HG02938 (cell line): ENCODE data around the gene PANX2.
"Not testable (repeated sequence)": the region's sequence is repeated elsewhere in the genome, so short reads cannot be mapped to it uniquely, and the experiment has no call there.

ENCODE experiments used
- ATAC-seq: cut with Tn5 transposase; IDR thresholded peaks from one replicate; pipeline ENCODE4 v1.9.1; 2021; ENCODE audit warnings: mild to moderate bottlenecking, moderate library complexity; ENCODE audit not compliant: unreplicated experiment

Gene PANX2, protein sequence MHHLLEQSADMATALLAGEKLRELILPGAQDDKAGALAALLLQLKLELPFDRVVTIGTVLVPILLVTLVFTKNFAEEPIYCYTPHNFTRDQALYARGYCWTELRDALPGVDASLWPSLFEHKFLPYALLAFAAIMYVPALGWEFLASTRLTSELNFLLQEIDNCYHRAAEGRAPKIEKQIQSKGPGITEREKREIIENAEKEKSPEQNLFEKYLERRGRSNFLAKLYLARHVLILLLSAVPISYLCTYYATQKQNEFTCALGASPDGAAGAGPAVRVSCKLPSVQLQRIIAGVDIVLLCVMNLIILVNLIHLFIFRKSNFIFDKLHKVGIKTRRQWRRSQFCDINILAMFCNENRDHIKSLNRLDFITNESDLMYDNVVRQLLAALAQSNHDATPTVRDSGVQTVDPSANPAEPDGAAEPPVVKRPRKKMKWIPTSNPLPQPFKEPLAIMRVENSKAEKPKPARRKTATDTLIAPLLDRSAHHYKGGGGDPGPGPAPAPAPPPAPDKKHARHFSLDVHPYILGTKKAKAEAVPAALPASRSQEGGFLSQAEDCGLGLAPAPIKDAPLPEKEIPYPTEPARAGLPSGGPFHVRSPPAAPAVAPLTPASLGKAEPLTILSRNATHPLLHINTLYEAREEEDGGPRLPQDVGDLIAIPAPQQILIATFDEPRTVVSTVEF

DNA sequence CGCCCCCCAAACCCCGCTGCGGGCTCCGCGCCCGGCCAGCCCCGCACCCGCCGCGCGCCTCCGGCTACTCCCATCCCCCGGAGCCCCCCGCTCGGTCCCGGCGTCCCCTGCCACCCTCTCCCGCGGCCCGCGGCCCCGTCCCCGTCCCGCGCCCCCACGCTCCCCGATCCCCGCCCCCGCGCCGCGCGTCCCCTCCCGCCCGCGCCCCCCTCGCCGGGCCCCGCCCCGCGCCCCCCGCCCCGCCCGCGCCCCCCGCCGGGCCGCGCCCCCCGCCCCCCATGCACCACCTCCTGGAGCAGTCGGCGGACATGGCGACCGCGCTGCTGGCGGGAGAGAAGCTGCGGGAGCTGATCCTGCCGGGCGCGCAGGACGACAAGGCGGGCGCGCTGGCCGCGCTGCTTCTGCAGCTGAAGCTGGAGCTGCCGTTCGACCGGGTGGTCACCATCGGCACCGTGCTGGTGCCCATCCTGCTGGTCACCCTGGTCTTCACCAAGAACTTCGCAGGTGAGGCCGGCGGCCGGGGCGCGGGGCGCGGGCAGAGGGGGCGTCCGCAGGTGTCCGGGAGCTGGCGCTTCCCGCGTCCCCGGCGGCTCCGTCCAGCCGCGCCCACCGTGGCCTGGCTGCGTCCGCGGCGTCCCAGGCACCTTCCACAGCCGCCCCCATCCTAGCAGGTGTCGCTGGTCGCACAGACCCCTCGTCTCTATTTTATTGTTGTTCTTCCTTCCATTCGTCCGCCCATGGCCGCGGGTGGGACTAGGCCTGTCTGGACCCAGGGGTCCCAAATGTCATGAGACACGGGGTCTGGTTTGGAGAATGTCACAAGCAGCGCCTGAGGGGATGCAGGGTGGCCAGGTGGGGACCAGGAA lies at the start of gene PANX2:
Gene PANX2, plus strand, starts transcription at position 279 of the 866 bp plus-strand sequence. Its CDS starts 0 bp downstream, at position 279.
- ATAC-seq = no peak

DNA sequence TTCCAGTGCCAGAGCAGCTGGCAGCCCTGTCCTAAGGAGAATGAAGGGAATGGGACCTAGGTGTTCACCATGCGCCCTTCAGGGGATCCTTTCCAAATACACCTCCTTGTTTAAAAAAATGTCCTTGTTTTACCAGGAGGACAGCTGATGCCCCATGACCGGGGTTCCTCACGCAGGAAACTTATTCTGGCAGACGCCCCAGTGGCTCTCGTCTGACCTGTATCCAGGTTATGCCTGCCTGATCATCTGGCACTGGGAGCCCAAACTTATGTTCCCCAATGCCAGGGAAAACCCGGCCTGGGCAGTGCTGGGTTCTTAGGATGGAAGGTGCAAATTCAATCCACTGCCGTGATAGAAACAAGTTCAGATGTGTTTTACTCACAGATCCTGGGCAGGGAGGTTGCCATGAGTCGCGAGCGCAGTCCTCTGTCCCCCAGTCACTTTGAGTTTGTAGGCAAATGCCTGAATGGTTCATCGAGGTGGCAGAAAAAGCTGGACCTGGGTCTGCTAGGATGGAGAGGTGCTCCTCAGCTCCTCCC lies 49.3 kb upstream of the PANX2 start:
- ATAC-seq = no peak

GRCh38 chr22:50123119-50123518 lies 47.4 kb upstream of the PANX2 start:
- no peak for ATAC-seq

GRCh38 chr22:50125029-50125428 lies 45.5 kb upstream of the PANX2 start:
- no peak for ATAC-seq

DNA sequence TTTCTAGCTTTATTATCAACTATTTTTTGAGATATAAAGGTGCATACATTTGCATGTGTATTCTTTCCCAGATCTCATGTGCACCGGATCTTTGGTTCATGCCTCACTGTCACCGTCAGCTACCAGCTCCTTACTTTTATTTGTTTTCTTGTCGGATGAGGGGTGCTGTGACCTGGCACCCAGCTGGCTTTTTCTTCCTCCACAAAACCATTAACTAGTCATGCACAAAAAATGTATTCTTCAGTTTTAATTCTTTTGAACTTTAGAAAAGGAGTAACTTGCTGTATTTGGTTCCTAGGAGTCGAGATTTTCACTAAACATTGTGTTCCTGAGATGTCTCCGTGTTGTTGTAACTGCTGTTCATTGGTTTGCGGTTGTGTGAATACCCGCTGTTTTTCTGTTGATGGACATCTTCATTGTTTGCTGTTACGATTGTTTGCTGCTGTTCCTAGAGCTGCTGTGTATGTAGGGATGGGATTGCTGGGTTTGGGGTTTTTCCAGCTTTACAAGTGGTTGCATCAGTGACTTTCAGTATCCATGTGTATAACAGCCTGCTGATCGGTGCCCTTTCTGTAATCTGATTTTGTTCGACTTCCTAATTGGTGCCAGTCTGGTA lies 41.3 kb upstream of the PANX2 start:
- ATAC-seq = no peak

- no peak for ATAC-seq
Observed at GRCh38 chr22:50131894-50132293, 38.6 kb upstream of the PANX2 start.

DNA sequence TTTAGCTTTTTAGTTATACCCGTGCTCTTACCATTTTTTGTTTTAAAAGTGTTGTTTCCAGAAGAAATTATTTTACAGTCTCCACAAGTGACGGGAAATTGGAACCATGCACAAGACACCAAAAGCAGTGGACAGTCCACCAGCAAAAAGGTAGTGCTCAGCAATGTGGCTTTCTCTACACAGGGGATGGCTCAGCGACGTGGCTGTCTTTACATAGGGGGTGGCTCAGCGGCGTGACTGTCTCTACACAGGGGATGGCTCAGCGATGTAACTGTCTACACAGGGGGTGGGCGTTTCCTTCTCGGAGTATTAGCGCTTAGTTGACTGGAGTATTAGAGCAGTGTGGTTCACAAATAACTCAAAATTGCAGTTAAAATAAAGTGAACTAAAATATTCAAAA lies 36.0 kb upstream of the PANX2 start:
- no peak for ATAC-seq

GRCh38 chr22:50136581-50137015 lies 33.9 kb upstream of the PANX2 start:
- no peak for ATAC-seq

DNA sequence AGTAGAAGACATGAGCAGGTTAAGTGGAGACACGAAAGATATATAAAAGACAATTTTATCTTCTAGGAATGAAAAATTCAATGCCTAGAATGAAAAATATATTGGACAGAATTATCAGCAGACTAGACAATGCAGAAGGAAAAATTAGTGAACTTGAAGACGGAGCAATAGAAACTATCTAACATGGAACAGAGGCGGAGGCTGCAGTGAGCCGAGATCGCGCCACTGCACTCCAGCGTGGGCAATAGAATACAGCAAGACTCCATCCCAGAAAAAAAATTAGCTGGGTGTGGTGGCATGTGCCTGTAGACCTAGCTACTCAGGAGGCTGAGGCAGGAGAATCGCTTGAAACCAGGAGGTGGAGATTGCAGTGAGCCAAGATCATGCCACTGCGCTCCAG lies 33.3 kb upstream of the PANX2 start:
- not testable (repeated sequence) for ATAC-seq

DNA sequence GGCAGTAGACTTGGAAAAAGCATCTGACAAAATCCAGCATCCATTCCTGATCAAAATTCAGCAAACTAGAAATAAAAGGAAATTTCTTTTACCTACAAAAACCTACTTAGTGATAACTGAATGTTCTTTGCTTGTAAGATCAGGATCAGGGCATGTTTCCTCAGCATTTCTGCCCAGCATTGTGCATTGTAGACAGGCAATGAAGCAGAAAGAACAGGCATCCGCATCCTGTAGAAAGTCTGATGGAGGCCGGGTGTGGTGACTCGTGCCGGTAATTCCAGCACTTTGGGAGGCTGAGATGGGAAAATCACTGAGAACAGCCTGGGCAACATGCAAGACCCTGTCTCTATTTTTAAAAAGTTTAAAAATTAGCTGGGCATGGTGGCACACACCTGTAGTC lies 32.5 kb upstream of the PANX2 start:
- no peak for ATAC-seq

DNA sequence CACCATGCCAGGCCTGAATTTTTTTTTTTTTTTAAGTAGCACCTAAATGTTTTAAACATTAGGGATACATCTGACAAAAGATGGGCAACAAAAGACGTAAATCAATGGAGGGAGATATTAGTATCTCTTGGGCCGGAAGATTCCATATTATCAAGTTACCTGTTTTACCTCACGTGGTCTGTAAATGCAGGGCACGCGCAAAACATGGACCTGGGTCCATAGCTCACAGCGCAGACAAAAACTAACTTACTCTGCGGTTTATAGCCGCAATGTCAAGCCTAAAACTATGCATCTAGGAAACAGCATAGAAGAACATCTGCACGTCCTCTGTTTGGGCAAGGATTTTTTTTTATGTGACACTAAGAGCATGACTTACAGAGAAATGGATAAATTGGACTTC lies 31.5 kb upstream of the PANX2 start:
- no peak for ATAC-seq

GRCh38 chr22:50139843-50140415 lies 30.6 kb upstream of the PANX2 start:
- no peak for ATAC-seq

DNA sequence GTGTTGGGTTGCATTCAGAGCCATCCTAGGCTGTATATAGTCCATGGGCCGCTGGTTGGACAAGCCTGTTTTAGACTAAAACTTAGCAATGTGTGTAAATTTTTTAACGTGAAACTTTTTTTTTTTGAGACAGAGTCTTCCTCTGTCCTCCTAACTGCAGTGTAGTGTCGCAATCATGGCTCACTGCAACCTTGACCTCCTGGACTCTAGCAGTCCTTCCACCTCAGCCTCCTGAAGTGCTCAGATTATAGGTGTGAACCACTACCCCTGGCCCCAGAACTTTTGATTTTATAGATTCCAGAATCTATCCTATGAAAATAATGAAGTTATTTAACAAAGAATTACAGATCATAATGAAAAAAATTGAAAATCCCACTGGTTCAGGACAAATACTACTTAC lies 29.9 kb upstream of the PANX2 start:
- ATAC-seq = no peak

- no peak for ATAC-seq
Observed at GRCh38 chr22:50141462-50141861, 29.1 kb upstream of the PANX2 start.

DNA sequence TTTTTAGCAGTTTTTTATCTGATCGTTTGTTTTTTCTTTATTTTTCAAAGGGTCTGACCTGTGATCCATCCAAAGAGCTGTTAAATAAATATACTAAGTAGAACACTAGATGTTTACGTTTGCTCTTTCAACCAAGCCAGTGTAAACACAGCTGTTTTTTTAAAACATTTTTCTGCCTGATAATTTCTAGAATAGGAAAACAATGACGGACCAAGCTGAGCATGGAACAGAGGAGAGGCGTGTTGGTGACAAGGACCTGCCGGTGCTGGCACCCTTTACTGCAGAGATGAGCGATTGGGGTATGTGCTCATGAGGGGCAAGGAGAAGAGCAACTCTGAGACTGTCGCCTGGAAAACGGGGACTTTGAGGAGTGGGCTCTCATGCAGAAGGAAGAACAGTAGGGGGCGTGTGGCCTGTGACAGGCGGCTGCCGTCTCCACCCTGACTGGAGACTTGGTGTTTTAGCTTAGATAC lies 28.6 kb upstream of the PANX2 start:
- ATAC-seq = no peak

- ATAC-seq = no peak
Observed at GRCh38 chr22:50143096-50143495, 27.4 kb upstream of the PANX2 start.

- no peak for ATAC-seq
Observed at GRCh38 chr22:50144005-50144614, 26.4 kb upstream of the PANX2 start.

DNA sequence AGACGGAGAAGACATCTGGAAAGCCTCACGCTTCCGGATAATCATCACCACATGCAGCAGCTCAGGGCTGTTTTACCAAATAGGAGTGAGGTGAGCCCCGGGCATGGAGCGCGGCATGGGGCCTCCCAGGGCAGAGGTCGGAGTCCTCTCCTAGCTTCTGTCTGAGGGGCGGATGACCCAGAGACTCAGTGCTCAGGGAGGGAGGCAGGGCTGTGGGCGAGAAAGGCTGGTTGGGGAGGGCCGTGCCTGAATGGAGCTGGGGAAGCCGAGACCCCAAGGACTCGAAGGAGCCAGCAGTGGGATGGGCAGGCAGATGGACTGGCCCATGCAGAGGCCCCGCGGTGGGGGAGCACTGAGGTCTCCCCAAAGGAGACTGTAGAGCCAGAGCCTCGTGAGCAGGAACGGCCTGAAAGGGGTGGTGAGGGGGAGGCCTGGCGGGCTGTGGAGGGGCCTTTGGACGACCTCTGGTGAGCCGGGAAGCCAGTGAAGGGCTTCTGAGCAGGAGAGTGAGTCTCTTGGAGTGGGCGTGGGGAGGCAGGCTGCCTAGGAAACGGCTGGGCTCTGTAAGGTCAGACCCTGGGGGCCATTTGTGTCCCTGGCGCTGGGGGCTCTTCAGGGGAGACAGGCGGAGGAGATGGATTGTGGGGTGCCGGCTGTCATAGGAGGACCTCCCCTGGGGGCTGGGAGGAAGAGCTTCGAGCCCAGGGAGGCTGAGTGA lies 24.7 kb upstream of the PANX2 start:
- ATAC-seq = no peak
